Heart left ventricle (tissue), 13 donors: Measurements from ENCODE around the gene RIIAD1.

Source experiments
- CTCF ChIP-seq, 12 donors: fragments of 200-600 bp; sonication (generic) in 4 of 12; IDR thresholded peaks; one replicate each; pipeline versions ENCODE4 v1.5.0 to v1.8.0; 2018 to 2022; ENCODE audit warnings: antibody characterized with exemption in 12 of 12, mild to moderate bottlenecking in 5 of 12
- POLR2A ChIP-seq, 2 donors: fragments of 450-650 bp; IDR thresholded peaks; one replicate each; pipeline ENCODE4 v1.6.1; 2017; ENCODE audit warnings: antibody characterized with exemption in 2 of 2, mild to moderate bottlenecking in 2 of 2, moderate library complexity in 2 of 2
- donor health status: ischemic (EF 13 %, LVEDD 7.1; RV severe dilation, severe dysfunction).
- donor health status: DM: no; HTN: yes; CAD: no.
- donor health status: DM: no; HTN: no; CAD: no.
- donor health status: ischemic (EF 25% LVEDD 6.9; RV normal size, moderate dysfunction).
- donor health status: ischemic (EF 25% LVEDD 5.7; RV mildly dilated, moderate dysfunction).
- donor health status: ischemic (EF 35%, LVEDD 5.7; RV mildly dilated, moderate dysfunction).
- donor health status: nonischemic (EF 11% LVEDD 7.7; RV severe dilation, severe dysfunction).
- donor health status: DM: yes; HTN: yes; CAD: no.
- donor health status: PGD.
- donor health status: ischemic (EF 29% LVEDD 5.4; RV normal size, mild dysfunction).
- donor health status: nonischemic (EF 23%, LVEDD 6.1; RV moderate dilation, normal function).

GRCh38 chr1:151723726-151724370 lies 2.5 kb downstream of the RIIAD1 start:
- TF ChIP-seq POLR2A (IDR thresholded peaks at IDR 0.05) (no peak), CTCF (IDR thresholded peaks at IDR 0.05) (no peak)
